ENCODE data around the gene PPP4R1. TPM values are rescaled to one million over a fixed set of nuclear protein-coding genes. Genes with fewer than 3 reads are reported as not detected.
A peak's percentile ranks its signal among the peaks of the same experiment; 100 is the strongest.

The PPP4R1 gene
- total RNA-seq = 100 to 1,000 TPM; 129 to 233 (median 186) TPM

- DNase-seq = peak; percentile 40
- Histone ChIP-seq H3K4me1 (peaks cover 11 to 72% (median 13%) of the 10 kb centered on the region in 3 donors), H3K4me3 (peak within 1 kb of the TSS; percentile 80 to 98 (median 96)), H3K36me3 (peaks cover 0 to 10% (median 4%) of the 10 kb centered on the region in 3 donors), H3K27ac (peak within 1 kb of the TSS; percentile 97 to 100 (median 100)), H3K9me3 (no peaks in the 10 kb centered on the region), H3K27me3 (no peaks in the 10 kb centered on the region)
- TF ChIP-seq POLR2A (IDR thresholded peaks at IDR 0.05) (peak in 2 of 4 donors; percentile 57 to 61), CTCF (IDR thresholded peaks at IDR 0.05) (no peak)
- 0% methylated on average over 1 of the region's 127 CpGs; no CpG with 5 or more reads in 1 of the 2 donors for WGBS, 2 donors
- intact Hi-C loops (cut with DNase I) = loop anchor here (10.0 kb wide), 1 partner anchor 70 kb away; no protein-coding TSS in a partner anchor
These were observed at the start of gene PPP4R1 for GRCh38 chr18:9614401-9615279. Gene PPP4R1, minus strand, starts transcription at chr18:9614559. Its CDS starts 75 bp downstream, at chr18:9614484.

DNA sequence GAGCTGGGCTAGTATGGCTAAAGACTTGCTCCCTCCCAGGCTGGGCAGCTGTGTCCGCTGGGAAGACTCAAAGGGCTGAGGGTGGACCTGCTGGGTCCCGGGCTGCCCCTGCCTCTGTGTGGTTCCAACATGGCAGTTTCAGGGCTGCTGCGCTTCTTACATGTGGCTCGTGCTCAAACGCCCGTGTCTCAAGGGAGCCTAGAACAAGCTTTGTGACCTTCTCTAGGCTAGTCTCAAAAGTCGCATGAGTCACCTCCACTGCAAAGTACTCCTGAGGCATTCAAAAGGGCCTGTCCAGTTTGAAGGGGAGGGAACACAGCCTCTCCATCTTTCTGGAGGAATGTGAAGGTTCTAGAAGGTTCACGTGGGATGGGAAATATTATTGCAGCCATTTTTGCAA lies 49.0 kb upstream of the PPP4R1 start:
- no peak for TF ChIP-seq POLR2A (IDR thresholded peaks at IDR 0.05)
- no peak for TF ChIP-seq CTCF (IDR thresholded peaks at IDR 0.05)
- no peak for DNase-seq
- H3K27me3 ChIP-seq = no peaks in the 10 kb centered on the region

DNA sequence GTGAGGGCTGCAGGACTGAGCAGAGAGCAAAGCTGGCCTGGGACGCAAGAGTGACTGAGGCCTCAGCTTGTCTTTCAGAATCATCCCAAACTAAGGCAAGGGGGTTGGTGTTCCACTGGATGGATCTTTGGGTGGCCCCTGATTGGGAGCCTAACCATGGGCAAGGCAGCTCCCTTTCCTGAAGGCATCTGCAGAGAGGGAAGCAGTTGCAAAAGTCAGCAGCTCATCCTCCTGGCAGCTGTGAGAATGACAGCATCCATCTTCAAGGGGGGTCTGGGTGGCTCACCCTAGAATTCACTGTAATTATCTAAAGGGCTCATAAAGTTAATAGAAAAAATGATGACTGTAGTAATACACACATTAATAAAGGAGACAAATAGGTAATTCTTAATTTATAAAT lies 47.2 kb upstream of the PPP4R1 start:
- peak in 2 of 6 experiments; percentile 23 to 26 for TF ChIP-seq CTCF (IDR thresholded peaks at IDR 0.05)
- no peak for TF ChIP-seq POLR2A (IDR thresholded peaks at IDR 0.05)
- no peak overlapping the region for H3K4me3 ChIP-seq
- H3K27ac ChIP-seq = no peak overlapping the region
- no peaks in the 10 kb centered on the region for H3K36me3 ChIP-seq
- H3K9me3 ChIP-seq = no peaks in the 10 kb centered on the region
- no peaks in the 10 kb centered on the region for H3K27me3 ChIP-seq
- intact Hi-C loops (cut with DNase I) = no loop called here
- WGBS, 2 donors = 100% methylated on average over 1 of the region's 1 CpG
- peaks cover 5 to 30% (median 8%) of the 10 kb centered on the region in 3 donors for H3K4me1 ChIP-seq
- DNase-seq = no peak

More for the DNA sequence above, 49.0 kb upstream of the PPP4R1 start:
- intact Hi-C loops (cut with DNase I) = no loop called here
- Histone ChIP-seq H3K4me3 (no peak overlapping the region), H3K4me1 (peaks cover 5 to 20% (median 8%) of the 10 kb centered on the region in 3 donors), H3K9me3 (no peaks in the 10 kb centered on the region), H3K36me3 (no peaks in the 10 kb centered on the region), H3K27ac (peak overlapping the region in 2 of 4 donors; percentile 17 to 40)
- WGBS, 2 donors = 76 to 91% methylated on average over 2 to 3 of the region's 8 CpGs

GRCh38 chr18:9659499-9660375 lies 45.4 kb upstream of the PPP4R1 start:
- 89 to 94% methylated on average over 18 to 20 of the region's 24 CpGs for WGBS, 2 donors
- Histone ChIP-seq H3K36me3 (no peaks in the 10 kb centered on the region), H3K4me1 (peaks cover 5 to 35% (median 8%) of the 10 kb centered on the region in 3 donors), H3K9me3 (no peaks in the 10 kb centered on the region), H3K27me3 (no peaks in the 10 kb centered on the region), H3K27ac (peak overlapping the region in 3 of 4 donors; percentile 69 to 86 (median 80)), H3K4me3 (no peak overlapping the region)
- TF ChIP-seq POLR2A (IDR thresholded peaks at IDR 0.05) (no peak), CTCF (IDR thresholded peaks at IDR 0.05) (no peak)
- DNase-seq = no peak
- intact Hi-C loops (cut with DNase I) = no loop called here

Data from esophagus squamous epithelium (tissue), 5 donors.